TTC549 (cell line): Measurements from ENCODE around the gene MRGPRF.
"Not testable (repeated sequence)": the region's sequence is repeated elsewhere in the genome, so short reads cannot be mapped to it uniquely, and the experiment has no call there.

Experiments
- FAIRE-seq: peaks from 2 replicates; lab custom pipeline; 2012; peaks lifted over from hg19 to GRCh38; lab: Jason Lieb, UNC

Gene MRGPRF

DNA sequence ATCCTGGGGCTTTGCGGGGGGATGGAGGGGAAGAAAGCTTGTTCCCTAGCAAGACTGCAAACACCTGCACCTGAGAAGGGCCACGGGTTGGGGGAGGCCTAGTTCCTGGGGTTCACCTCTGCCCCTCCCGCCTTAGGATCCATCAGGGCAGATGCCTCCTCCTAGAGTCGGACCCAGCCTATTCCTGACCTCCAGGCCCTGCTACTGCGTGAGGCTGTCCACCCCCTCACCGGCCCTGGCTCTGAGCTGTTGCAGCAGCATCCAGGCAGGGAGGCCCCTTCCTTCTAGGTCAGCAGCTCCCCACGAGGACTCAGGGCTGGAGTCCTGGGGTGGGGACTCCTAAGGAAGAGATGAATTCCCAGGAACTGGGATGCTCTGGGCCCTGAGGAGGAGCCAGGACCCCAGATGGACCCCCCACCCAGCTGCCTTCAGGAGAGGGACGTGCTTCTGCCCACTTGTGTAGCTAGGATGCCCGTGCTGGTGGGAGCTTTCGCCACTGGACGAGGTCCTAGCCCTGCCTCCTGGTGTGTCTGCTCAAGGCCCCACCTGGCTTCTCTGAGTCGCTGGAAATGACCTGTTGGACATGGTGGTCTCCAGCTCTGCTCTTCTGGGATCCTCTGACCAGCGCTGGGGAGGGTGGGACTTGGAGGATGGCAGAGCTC is 10.3 kb downstream of the MRGPRF start:
- FAIRE-seq: no peak

DNA sequence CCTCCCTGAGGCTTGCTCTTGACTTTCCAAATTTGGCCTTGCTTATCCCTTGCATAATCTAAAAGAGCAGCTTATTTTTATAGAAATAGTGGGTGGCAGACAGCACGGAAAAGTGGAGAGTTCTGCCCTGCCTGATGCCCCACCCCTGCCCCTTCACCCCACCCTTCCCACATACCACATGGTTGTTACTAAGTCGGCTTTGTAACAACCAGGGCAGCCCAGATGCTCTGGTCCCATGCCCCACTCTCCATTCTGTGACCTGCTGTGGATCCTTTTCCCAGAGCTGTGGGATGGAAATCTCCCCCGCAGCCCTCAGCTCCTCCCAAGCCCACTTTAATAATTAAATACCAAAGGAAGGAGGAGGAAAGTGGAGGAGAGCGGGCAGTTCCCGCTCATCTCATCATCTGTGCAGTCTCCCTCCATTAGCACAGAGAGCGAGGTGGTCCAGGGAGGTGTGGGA is 10.9 kb downstream of the MRGPRF start:
- no peak for FAIRE-seq

DNA sequence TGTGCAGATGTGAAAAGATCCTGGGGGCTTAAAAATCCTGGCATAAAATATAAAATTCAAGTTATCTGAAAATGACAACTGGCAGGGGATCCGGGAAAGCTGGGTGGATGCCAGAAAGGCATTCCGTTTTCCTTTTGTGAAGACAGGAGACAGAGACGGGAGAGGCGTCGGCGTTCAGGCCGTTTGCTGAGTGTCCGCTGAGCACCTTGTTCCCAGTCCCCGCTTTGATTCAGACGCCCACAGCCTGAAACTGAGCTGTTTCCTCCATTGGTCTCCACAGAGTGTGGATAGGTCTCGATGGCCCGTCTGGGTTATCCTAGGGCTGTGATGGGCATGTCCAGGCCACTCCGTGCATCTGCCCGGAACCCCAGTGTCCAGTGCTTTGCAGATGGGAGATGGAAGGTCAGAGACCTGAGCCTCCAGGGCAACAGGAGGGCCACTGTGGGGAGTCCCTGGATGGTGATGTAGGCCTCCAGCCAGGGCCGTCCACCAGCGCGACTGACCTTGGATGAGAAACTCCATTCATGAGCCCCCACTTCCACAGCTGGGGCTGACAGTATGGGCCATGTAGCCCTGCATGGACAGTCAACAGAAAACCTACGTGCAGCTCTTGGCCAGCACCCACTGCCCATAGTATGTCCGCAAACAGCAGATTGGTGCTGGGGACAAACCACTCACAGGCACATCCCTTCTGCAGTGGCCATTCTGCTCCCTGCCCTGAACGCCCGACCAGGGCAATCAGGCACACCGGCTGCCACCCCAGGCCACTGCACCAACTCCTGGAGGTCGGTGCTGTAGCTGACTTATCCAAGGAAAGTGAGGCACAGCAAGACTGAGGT is 11.6 kb downstream of the MRGPRF start:
- FAIRE-seq: no peak

DNA sequence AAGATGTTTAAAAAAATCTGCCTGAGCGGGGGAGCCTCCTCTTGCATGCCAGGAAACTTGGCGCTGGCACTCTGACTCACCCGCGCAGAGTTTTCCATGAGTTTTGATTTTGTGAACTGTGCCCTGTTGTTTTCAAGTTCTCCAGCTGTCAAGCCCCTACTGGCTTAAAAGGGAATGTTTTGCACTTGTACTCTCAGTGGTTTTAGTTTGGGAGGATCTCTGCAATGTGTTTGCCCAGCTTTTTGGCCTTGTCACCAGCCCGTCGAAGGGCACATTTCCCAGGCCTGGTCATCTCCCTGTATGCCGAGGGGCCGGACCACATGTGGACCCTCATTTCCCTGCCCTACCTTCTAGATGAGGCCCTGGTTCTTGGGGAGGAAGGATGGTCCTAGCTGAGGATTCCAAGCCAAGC is 12.2 kb downstream of the MRGPRF start:
- no peak for FAIRE-seq

DNA sequence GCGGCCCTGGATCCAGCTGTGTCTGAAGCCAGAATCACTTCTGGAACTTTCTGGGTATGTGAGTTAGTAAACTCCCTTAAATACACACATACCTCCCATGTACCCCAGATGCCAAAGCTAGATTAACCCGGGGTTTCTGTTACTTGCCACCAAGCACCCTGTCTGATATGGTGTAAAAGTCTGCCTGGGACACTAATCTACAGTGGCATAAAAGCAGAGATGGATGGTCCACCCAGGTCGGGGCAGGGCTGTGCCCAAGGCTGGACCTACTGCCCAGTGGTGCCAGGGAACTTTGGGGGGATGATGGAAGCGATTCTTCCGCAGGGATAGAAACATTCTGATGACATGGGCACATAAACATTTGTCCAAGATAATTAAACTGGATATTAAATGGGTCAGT is 12.7 kb downstream of the MRGPRF start:
- FAIRE-seq: no peak

DNA sequence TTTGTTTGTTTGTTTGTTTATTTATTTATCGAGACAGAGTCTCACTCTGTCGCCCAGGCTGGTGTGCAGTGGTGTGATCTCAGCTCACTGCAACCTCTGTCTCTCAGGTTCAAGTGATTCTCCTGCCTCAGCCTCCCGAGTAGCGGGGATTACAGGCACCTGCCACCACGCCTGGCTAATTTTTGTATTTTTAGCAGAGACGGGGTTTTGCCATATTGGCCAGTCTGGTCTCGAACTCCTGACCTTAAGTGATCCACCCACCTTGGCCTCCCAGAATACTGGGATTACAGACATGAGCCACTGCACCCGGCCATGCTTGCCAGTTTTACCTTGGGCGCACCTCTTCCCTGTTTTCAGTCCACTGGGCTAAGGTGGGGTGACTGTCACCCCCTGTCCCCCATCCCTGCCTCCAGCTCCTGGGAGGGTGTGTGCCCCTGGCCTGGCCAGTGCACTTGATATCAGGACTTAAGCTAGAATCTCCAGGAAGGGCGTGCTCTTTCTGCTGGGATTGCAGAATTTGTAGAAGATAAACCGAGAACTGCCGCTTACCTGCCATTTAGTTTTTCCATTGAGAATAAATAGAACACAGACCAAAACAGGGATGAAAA is 13.2 kb downstream of the MRGPRF start:
- not testable (repeated sequence) for FAIRE-seq

DNA sequence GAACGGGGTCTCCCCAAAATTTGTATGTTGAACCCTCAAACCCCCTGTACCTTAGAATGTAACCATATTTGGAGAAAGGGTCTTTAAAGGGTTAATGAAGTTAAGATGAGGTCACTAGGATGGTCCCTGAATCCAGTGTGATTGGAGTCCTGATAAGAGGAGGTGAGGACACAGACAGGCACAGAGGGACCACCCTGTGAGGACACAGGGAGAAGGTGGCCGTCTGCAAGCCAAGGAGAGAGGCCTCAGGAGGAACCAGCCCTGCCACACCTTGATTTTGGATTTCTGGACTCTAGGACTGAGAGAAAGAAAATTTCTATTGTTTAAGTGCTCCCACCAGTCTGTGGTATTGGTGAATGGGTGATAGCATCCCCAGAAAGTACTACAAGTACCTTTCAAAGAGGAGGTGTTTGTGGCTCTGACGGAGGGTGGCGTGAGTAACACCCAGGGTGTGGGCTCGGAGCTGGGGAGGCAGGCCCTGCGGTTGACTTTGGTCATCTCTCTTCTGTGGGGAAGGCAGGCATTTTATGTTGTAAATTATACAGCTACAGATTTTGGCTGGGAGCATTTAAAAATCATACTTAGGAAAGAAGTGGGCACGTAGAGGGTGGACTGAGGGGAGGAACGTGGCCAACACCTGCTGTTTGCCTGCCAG is 13.8 kb downstream of the MRGPRF start:
- FAIRE-seq: no peak

DNA sequence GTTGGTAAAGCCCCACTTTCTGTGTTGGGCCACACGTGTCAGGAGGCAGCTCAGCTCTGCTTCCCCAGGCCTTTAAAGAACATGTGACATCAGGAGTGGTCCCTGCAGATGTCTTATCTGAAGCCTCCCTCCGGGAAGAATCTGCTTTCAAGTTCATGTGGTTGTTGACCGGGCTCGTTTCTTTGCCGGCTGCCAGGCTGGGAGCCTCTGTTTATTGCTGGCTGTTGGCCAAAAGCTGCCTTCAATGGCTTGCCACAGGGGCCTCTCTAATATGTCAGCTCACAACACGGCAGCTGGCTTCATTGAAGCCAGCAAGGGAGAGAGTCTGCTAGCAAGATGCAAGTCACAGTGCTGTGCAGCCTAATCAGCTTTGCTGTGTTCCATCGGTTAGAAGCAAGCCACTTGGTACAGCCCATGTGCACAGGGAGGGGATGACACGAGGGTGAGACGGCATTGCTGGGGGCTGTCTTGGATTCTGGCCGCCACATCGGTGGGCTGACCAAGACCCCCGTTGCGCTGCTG is 14.6 kb downstream of the MRGPRF start:
- no peak for FAIRE-seq

DNA sequence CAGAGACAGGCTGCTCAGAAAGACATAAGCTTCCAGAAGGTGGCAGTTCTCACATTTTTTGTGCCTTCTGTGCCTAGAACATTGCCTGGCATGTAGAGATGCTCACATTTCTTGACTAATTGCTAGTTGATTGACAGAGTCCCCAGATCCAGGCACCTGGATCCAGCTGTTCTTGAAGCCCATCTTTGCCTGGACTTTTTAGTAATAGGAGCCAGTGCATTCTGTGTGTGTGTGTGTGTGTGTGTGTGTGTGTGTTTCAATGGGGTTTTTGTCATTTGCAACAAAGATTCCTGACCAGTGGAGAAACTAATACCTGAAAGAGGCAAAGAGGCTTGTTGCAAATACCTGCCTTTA is 15.1 kb downstream of the MRGPRF start:
- no peak for FAIRE-seq

DNA sequence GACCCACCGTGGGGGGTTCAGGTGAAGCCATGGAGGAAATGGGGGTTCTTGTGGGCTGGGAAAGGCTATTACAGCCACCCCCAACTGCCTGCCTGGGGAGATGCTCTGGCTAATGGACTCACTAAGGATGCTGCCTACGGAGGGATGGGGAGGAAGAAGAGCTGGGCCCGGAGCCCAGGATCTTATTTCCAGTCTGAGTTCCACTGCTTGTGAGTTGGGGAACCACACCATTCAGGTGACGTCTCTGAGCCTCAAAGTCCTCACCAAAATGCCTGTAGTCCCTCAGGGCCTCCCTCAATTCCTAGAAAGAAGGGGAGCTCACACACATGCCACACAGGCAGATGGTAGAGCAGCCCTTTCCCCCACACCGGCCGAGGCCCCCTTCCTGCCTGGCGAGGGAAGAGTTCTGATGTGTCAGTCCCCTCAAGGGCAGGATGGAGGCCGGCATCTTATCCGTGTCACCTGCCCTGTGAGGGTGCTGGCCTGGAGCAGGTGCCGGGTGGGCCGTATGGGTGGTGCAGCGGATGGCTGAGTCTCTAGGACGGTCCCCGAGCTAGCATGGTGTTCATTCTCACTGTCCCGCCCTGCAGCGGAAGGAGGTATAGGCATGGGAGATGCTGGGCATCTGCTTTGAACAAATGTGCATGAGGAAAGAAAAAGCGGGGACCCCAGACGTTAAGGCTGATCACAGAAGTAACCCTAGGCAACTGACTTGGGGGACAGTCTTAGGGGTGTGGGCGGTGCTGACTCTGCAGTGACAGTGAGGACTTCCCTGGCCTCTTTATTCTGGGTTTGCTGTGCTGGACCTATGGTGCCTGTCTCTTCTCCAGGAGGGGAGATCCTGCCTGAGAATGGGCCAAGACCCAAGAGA is 15.7 kb downstream of the MRGPRF start:
- no peak for FAIRE-seq

DNA sequence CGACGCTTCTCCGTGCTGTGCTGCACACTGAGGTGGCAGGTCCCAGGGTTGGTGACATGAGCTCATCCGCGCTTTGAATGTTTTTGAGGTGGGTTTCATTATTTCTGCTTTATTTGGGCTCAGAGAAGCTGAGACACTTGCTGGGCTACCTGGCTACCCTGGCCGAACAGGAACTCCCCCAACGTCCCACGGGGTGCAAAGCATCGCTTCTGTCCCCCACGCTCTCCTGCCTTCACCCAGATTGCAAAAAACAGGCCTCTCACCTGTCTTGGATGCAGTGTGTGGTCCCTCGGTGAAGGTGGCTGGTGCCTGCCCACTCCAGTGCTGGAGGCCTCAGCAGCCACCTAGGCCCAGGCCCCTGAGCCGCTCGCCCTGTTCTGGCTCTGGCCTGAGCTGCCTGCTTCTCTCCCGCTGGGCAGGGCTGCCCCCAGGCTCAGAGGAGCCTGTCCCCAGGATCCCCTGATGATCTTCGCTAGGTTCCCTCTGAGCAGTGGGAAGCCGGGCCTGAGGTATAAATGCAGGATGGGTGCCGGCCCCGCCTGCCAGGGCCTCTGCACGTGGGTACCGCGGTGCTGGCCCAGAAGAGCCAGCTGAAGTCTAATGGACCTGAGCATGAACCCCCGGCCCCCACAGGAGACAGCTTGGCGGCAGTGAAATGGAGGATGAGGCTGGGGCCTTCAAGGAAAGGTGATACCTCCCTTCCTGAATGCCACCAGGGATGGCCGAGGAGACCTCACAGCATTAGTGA is 16.5 kb downstream of the MRGPRF start:
- FAIRE-seq: no peak

DNA sequence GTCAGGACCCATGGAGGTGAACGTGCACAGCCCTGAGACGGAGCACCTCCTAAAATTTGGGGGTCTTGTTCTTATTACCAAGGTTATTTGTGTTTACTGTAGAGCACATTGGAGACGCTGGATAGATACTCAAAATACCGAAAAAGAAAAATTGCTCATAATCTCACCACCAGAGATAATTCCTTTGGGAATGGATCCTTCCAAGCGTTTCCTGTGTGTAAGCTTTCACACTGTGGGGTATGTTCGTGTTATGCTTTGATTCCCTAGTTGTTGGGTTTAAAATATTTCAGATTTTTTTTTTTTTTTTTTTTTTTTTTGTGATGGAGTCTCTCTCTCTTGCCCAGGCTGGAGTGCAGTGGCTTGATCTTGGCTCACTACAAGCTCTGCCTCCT is 18.2 kb downstream of the MRGPRF start:
- no peak for FAIRE-seq

DNA sequence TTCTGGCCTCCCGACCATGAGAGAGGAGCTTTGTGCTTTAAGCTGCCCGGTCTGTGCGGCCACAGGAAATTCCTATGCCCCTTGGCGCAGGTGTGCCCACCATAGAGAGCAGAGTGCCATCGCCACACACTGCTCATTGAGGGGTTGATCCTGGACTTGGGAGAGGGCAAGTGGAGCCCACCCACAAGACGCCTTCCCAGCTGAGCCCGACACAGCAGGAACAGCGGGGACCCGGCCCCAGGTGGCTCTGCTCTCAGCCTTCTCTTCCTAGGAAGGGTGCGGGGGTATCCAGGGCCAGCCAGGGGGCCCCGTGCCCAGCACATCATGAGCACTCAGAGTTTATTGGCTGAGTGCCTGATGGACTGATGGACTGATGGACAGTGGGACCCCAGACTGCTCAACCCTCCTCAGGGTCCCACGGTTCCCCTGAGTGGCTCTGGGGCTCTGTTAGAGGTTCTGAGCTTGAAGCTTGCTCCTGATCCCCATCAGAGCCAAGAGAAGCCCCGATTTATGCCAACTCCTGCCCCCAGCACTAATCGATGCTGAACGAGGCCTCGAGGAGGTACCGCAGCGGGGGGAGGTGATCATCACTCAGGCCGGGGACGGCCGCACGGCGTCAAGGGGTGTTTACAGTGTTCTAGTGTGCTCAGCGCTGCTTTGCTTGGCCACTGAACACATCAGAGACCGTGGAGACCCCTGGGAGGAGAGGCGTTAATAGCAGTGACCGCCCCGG is 18.7 kb downstream of the MRGPRF start:
- no peak for FAIRE-seq

DNA sequence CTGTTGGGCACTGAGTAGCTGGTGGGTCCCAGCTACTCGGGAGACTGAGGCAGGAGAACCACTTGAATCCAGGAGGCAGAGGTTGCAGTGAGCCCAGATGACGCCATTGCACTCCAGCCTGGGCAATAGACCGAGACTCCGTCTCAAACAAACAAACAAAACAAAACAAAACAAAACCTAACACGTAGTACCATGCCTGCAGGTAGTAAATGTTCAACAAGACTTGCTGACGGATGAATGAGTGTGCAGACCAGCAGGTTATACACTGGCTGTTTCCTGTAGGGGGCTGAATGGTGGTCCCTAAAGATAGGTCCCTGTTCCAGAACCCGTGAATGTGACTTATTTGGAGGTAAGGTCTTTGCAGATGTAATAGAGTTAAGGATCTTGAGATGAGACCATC is 19.5 kb downstream of the MRGPRF start:
- FAIRE-seq: no peak

DNA sequence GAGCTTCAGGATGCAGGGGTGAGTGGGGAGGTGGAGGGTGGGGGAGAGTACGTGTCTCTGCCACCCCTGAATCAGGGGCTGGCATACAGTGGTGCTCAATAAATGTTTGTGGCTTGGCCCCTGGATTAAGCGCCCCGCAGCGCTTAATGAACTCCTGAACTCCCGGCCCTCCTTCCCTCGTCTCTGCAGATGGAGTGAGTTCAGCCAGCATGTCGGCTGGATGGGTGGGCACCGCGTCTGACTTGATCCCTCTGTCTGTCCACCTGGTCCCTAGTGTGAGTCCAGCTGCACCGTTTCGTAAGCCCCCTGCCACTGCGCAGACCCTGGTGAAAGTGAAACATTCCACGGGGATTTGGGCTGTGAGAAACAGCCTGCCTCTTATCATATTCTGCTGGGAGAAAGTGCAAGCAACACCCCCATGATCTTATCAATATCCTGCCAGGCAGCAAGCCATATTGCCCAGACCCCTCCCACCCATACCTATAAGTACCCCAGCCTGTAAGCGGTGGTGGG is 20.2 kb downstream of the MRGPRF start:
- FAIRE-seq: no peak

DNA sequence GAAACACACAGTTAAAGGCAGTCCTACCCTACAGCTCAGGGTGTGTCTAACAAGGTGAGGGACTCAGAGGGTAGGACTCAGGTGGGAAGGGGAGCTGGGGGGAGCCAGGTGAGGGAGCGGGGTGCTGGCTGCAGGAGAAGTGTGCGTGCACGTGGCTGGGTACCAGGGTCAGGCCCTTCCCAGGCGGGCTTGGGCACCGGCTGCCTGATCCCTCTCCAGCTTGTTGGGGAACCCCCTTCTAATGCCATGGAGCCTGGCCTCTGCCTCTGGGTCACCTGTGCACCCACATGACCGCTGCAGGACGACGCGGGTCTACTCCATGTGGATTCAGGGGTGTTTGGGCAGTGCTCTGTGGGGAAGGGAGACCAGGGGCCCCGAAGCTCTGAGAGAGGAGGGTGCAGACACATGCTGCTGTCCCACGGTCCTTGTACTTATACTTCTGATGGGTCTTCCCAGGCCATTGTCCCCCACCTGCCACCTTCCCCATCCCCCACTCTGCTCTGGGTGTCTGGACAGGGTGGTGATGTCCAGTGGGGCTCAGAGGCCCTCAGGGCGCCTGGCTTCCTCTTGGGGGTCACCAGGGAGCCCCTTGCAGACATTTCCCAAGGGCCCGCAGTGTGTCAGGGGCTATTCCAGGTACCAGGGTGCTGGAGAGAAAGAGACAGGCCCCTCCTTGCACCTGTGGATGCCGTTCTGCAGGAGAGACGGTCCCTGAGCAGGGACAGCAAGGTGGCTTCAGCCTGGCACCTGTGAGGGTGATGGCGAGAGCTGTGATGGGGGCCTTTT is 21.9 kb downstream of the MRGPRF start:
- FAIRE-seq: no peak

DNA sequence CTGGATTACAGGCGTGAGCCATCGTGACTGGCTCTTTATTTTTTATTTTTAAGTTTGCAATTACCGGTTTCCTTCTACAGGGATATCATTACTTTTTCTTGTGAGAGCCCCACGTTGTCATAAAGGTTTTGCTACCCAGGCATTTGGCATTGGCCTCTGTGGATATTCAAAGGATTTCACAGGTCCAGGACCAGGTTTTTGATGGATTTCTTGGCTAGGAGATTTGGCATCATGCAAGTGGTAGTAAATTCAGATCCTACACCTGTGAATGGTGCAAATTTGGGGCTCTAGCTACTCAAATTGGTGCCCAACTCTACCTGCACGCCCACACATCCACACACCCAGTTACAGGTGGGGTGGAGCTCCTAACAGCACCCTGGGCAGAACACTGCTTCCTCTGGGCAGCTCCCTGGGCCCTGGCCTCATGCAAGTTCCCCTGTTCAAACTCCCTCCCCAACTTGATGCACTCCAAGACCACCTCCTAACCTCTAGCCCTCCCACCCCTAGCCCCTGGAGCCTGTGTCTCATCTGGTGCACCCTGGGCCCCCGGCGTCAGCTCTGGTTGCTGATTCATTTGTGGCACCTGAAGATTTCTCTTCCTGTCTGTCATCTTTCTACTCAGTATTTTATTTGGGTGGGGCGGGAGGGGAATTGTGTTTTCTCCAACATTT is 23.0 kb downstream of the MRGPRF start:
- no peak for FAIRE-seq

DNA sequence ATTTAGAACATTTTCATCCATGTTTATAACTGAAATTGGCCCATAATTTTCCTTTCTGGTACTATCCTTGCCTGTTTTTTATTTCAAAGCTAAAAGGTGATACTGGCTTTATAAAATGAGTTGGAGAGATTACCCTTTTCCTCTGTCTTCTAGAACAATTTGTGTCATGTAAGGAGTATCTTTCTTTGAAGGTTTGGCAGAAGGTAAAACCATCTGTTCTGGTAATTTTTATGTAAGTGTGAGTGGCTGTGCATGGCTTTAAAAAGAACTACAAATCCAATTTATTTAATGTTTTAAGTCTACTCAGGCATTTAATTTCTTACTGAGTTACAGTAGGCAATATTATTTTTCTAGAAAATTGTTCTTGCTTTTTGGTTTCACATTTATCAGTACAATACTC is 24.6 kb downstream of the MRGPRF start:
- FAIRE-seq: no peak

DNA sequence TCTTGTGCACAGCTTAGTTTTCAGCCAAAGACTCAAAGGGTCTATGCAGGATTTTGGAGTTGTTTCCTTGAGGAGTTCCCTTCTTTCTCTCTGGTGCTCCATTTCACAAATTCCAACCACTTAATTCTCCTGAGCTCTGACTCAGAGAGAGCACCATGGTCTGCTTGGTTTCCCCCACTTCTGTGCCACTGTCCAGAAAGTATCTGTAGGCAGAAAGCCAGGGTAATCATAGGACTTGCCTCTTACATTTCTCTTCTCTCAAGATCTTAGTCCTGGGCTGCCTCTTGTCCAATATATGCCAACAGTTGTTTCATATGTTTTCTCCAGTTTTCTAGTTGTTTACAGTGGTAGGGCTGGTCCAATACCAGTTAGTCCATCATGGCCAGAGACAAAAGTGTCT is 25.8 kb downstream of the MRGPRF start:
- no peak for FAIRE-seq
